GM20000 (cell line): ENCODE results near the gene ST6GALNAC6.
A peak's percentile ranks its signal among the peaks of the same experiment; 100 is the strongest.
"Not testable (repeated sequence)": the region's sequence is repeated elsewhere in the genome, so short reads cannot be mapped to it uniquely, and the experiment has no call there.

Experiments used
- DNase-seq: peaks from one replicate; pipeline ENCODE4 v3.0.0; 2012; ENCODE audit warnings: low spot score
- CTCF ChIP-seq: IDR thresholded peaks from 2 replicates; pipeline ENCODE4 v1.5.1; 2012; ENCODE audit warnings: mild to moderate bottlenecking, control low read depth; ENCODE audit errors: extremely low read depth, missing control alignments

The ST6GALNAC6 gene

GRCh38 chr9:127886401-127886972, 12.9 kb downstream of the ST6GALNAC6 start:
- TF ChIP-seq CTCF, result no peak

GRCh38 chr9:127885508-127886281, 13.7 kb downstream of the ST6GALNAC6 start:
- no peak for TF ChIP-seq CTCF
- DNase-seq, result no peak

More at GRCh38 chr9:127886401-127886972, 12.9 kb downstream of the ST6GALNAC6 start:
- peak; percentile 14 for DNase-seq

GRCh38 chr9:127884976-127885490, 14.4 kb downstream of the ST6GALNAC6 start:
- no peak for DNase-seq
- no peak for TF ChIP-seq CTCF

GRCh38 chr9:127884427-127884911, 14.9 kb downstream of the ST6GALNAC6 start:
- DNase-seq, result no peak

GRCh38 chr9:127883959-127884358, 15.4 kb downstream of the ST6GALNAC6 start:
- no peak for DNase-seq
- no peak for TF ChIP-seq CTCF

More at GRCh38 chr9:127884427-127884911, 14.9 kb downstream of the ST6GALNAC6 start:
- no peak for TF ChIP-seq CTCF

- DNase-seq, result not testable (repeated sequence)
Observed at GRCh38 chr9:127881715-127882114, 17.7 kb downstream of the ST6GALNAC6 start.

- no peak for DNase-seq
- no peak for TF ChIP-seq CTCF
Observed at GRCh38 chr9:127880143-127880542, 19.3 kb downstream of the ST6GALNAC6 start.
